Fibroblast of villous mesenchyme (primary cell): ENCODE data around the gene ABCA1. TPM values are rescaled to one million over a fixed set of nuclear protein-coding genes. Genes with fewer than 3 reads are reported as not detected.

ENCODE experiments used
- DNase-seq: peaks from one replicate; pipeline ENCODE4 v3.0.0-alpha.2; 2010; ENCODE audit warnings: low read depth
- H3K4me3 ChIP-seq: 2 replicates; pipeline ENCODE4 v1.5.1; 2011; ENCODE audit warnings: low read depth, mild to moderate bottlenecking, low read length
- total RNA-seq: library from RNA; depleted of rRNA; stranded (reverse); fragments of >200 nt; gene quantifications from 2 replicates; pipeline ENCODE4 v1.2.3, GENCODE V29; 2012
- TF ChIP-seq, protein P1 (sequence below): IDR thresholded peaks from 2 replicates; pipeline ENCODE4 v1.5.1; 2012; ENCODE audit warnings: low read depth, mild to moderate bottlenecking, low read length; ENCODE audit not compliant: insufficient read depth

Gene ABCA1
- total RNA-seq, 1 donor: 132 TPM

DNA sequence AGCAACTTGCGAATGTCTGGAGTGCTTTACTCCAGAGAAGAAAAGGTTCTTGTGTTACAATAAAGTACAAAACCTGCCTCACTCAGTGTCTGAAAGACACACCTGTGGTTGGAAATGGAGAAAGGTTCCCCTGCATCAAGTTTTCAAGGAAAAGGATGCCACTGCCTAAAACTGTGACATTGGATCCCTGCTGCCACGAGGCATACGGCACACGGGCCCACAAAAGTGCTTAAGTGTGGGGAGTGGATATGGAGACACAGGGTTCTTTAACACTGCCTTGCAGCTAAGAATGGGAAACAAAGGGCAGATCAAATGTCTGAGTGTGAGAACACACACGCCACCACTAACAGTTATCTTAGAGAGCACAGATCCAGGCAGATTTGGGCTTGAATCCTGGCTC is 89.0 kb downstream of the ABCA1 start:
- DNase-seq: no peak
- TF ChIP-seq, protein P1, sequence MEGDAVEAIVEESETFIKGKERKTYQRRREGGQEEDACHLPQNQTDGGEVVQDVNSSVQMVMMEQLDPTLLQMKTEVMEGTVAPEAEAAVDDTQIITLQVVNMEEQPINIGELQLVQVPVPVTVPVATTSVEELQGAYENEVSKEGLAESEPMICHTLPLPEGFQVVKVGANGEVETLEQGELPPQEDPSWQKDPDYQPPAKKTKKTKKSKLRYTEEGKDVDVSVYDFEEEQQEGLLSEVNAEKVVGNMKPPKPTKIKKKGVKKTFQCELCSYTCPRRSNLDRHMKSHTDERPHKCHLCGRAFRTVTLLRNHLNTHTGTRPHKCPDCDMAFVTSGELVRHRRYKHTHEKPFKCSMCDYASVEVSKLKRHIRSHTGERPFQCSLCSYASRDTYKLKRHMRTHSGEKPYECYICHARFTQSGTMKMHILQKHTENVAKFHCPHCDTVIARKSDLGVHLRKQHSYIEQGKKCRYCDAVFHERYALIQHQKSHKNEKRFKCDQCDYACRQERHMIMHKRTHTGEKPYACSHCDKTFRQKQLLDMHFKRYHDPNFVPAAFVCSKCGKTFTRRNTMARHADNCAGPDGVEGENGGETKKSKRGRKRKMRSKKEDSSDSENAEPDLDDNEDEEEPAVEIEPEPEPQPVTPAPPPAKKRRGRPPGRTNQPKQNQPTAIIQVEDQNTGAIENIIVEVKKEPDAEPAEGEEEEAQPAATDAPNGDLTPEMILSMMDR: no peak
- no peak overlapping the region for H3K4me3 ChIP-seq

DNA sequence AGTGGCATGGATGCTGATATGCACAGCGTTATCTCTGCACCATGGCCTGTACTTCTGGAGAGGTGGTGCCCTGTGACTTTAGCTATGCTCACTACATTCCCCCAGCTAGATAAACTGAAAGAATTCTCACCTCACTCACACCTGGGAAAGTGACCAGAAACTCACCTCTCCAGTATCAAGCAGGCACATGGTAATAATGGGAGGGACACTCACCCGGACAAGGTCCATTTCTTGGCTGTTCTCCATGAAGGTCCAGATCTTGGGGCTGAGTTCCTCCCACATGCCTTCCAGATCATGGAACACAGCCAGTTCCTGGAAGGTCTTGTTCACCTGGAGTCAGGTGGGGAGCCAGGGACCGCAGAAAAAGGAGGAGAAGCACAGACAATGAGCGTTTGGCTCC is 91.2 kb downstream of the ABCA1 start:
- TF ChIP-seq, protein P1: no peak
- H3K4me3 ChIP-seq: no peak overlapping the region
- no peak for DNase-seq

DNA sequence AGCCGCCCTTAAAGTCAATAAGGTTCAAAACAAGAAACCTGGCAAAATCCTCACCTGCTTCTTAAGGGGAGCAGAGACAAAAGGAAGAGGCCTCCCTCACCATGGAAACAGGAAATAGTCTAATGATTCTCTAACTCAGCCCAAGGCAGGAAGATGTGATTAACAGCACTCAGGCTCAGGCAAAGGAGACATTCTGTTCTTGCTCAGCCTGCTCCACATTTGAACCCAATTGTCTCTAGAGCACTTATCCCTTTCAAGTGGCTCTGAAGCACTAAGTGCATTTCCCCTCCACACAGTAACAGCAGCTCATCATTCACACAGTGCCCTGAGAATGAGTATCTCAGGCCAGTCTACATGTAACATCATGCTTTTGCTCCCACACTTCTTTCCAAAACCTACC is 91.7 kb downstream of the ABCA1 start:
- H3K4me3 ChIP-seq: no peak overlapping the region
- no peak for DNase-seq
- TF ChIP-seq, protein P1: no peak

DNA sequence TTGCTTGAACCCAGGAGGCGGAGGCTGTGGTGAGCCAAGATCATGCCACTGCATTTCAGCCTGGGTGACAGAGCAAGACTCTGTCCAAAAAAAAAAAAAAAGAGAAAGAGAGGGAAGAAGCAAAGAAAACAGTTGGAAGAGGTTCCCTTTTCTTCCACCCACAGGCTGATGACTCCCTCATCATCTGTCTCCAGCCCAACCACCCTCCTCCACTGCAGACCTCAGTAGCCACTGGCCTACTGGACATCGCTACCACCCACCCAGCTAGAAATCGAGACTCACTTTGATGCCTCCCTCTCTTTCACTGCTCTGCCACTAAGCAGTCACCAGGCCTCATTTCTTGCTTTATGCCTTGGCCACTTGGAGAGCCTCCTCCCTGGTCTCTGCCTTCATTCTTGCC is 92.8 kb downstream of the ABCA1 start:
- no peak overlapping the region for H3K4me3 ChIP-seq
- no peak for DNase-seq
- TF ChIP-seq, protein P1: no peak

DNA sequence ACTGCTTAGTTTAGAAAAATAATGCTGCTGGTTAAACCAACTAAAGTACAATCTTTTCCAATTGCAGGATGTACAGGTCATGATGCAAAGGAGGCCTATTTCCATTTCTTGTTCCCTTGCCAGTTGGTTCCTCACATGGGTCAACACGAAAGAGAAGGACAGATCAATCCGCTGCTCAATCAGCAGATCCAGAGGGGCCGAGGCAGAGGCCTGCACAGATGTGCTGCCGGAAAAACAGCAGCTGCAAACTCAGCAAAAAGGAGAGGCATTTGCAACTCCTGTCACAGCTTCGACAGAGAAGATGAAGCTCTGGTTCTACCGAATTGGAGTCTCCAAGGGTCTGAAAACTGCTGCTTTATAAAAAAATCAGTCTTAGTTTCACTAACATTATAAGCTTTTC is 94.3 kb downstream of the ABCA1 start:
- TF ChIP-seq, protein P1: no peak
- no peak for DNase-seq
- H3K4me3 ChIP-seq: no peak overlapping the region

DNA sequence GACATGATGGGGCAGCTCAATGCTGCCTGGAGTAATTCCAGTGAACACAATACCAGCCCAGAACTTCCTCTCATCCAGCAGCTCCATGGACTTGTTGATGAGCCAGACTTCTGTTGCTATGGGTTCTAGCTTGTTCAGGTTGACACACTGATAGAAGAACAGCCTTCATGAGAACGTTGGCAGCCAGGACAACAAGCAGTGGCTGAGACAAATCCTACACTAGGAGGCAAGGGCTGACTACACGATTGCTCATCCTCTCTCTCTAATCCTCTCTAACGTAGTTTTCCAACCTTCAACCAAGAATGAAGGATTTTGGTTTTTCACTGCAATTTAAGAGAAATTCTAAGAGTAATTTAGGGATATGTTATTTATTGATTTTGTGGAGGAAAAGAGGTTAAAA is 96.3 kb downstream of the ABCA1 start:
- TF ChIP-seq, protein P1: no peak
- H3K4me3 ChIP-seq: no peak overlapping the region
- DNase-seq: no peak

DNA sequence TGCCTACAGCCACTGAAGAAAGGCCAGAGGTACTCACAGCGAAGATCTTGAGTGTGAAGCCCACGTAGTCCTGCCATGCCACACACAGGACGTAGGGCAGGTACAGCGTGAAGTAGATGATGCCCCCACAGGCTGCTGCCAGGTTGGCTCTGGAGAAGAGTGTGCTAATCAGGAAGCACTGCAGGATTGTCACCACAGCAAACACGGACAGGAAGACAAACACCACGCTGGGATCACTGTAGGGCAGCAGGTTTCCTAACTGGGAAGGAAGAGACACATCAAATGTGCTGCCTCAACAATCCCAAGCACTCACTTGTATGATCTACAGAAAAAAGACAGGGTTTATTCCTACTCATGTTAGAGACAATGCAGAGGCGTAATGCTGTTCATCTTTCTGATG is 101.0 kb downstream of the ABCA1 start:
- TF ChIP-seq, protein P1: no peak
- no peak overlapping the region for H3K4me3 ChIP-seq
- no peak for DNase-seq
